Right kidney (tissue), 1 donor: ENCODE measurements around the gene PTPRD.

Experiments used
- DNase-seq: peaks from one replicate; pipeline ENCODE4 v3.0.0-alpha.2; 2016

Gene PTPRD

GRCh38 chr9:8895106-8895860, 1717.5 kb downstream of the PTPRD start:
- DNase-seq, result peak; percentile 28

GRCh38 chr9:8890695-8891094, 1722.1 kb downstream of the PTPRD start:
- no peak for DNase-seq

GRCh38 chr9:8889100-8889499, 1723.7 kb downstream of the PTPRD start:
- no peak for DNase-seq

GRCh38 chr9:8888591-8888990, 1724.2 kb downstream of the PTPRD start:
- no peak for DNase-seq

- no peak for DNase-seq
Observed at GRCh38 chr9:8887369-8887768, 1725.4 kb downstream of the PTPRD start.

- no peak for DNase-seq
Observed at GRCh38 chr9:8883321-8883720, 1729.5 kb downstream of the PTPRD start.

GRCh38 chr9:8880060-8880459, 1732.7 kb downstream of the PTPRD start:
- DNase-seq, result no peak

- DNase-seq, result no peak
Observed at GRCh38 chr9:8879284-8879683, 1733.5 kb downstream of the PTPRD start.

GRCh38 chr9:8877753-8878494, 1734.9 kb downstream of the PTPRD start:
- DNase-seq, result no peak

GRCh38 chr9:8876303-8876702, 1736.5 kb downstream of the PTPRD start:
- no peak for DNase-seq

GRCh38 chr9:8874482-8874881, 1738.3 kb downstream of the PTPRD start:
- no peak for DNase-seq

GRCh38 chr9:8872802-8873201, 1740.0 kb downstream of the PTPRD start:
- DNase-seq, result no peak

- DNase-seq, result no peak
Observed at GRCh38 chr9:8871796-8872445, 1740.9 kb downstream of the PTPRD start.

- DNase-seq, result no peak
Observed at GRCh38 chr9:8871396-8871795, 1741.4 kb downstream of the PTPRD start.

GRCh38 chr9:8869812-8870211, 1743.0 kb downstream of the PTPRD start:
- no peak for DNase-seq

GRCh38 chr9:8868632-8869031, 1744.2 kb downstream of the PTPRD start:
- DNase-seq, result no peak

GRCh38 chr9:8867148-8867547, 1745.7 kb downstream of the PTPRD start:
- no peak for DNase-seq

- no peak for DNase-seq
Observed at GRCh38 chr9:8864545-8864896, 1748.3 kb downstream of the PTPRD start.

GRCh38 chr9:8863886-8864544, 1748.8 kb downstream of the PTPRD start:
- DNase-seq, result no peak

- no peak for DNase-seq
Observed at GRCh38 chr9:8863069-8863468, 1749.7 kb downstream of the PTPRD start.

- no peak for DNase-seq
Observed at GRCh38 chr9:8860925-8861324, 1751.9 kb downstream of the PTPRD start.

GRCh38 chr9:8860086-8860485, 1752.7 kb downstream of the PTPRD start:
- no peak for DNase-seq

GRCh38 chr9:8859416-8859815, 1753.4 kb downstream of the PTPRD start:
- DNase-seq, result peak; percentile 34
